HS-27A (cell line): ENCODE measurements around the gene METTL22.

Experiments used
- DNase-seq: peaks from one replicate; pipeline ENCODE4 v3.0.0-alpha.2; 2012; ENCODE audit warnings: low read depth, missing footprints

METTL22 gene

GRCh38 chr16:8594149-8594666 is 27.3 kb upstream of the METTL22 start:
- no peak for DNase-seq

- no peak for DNase-seq
Observed at GRCh38 chr16:8595783-8596182, 25.7 kb upstream of the METTL22 start.

- no peak for DNase-seq
Observed at GRCh38 chr16:8596581-8596980, 24.9 kb upstream of the METTL22 start.

- DNase-seq = no peak
Observed at GRCh38 chr16:8600144-8600775, 21.2 kb upstream of the METTL22 start.

GRCh38 chr16:8605554-8605953 is 15.9 kb upstream of the METTL22 start:
- no peak for DNase-seq

- DNase-seq = no peak
Observed at GRCh38 chr16:8607214-8607613, 14.3 kb upstream of the METTL22 start.

GRCh38 chr16:8611122-8611521 is 10.4 kb upstream of the METTL22 start:
- no peak for DNase-seq

GRCh38 chr16:8611886-8612600 is 9.5 kb upstream of the METTL22 start:
- no peak for DNase-seq

GRCh38 chr16:8614435-8615029 is 7.0 kb upstream of the METTL22 start:
- DNase-seq = no peak

- DNase-seq = no peak
Observed at GRCh38 chr16:8619671-8620370, 1.7 kb upstream of the METTL22 start.

GRCh38 chr16:8620535-8620934 is 963 bp upstream of the METTL22 start:
- DNase-seq = no peak

- no peak for DNase-seq
Observed at GRCh38 chr16:8621222-8621571, 301 bp upstream of the METTL22 start.

- DNase-seq = no peak
Observed at GRCh38 chr16:8622315-8622656, 788 bp downstream of the METTL22 start.

- no peak for DNase-seq
Observed at GRCh38 chr16:8623634-8624033, 2.1 kb downstream of the METTL22 start.

- no peak for DNase-seq
Observed at GRCh38 chr16:8625491-8626087, 4.1 kb downstream of the METTL22 start.

- no peak for DNase-seq
Observed at GRCh38 chr16:8626946-8627345, 5.4 kb downstream of the METTL22 start.

GRCh38 chr16:8627456-8627855 is 6.0 kb downstream of the METTL22 start:
- DNase-seq = no peak

GRCh38 chr16:8628981-8629725 is 7.7 kb downstream of the METTL22 start:
- no peak for DNase-seq

- no peak for DNase-seq
Observed at GRCh38 chr16:8630255-8630953, 8.9 kb downstream of the METTL22 start.

- no peak for DNase-seq
Observed at GRCh38 chr16:8631373-8631772, 9.9 kb downstream of the METTL22 start.

- DNase-seq = no peak
Observed at GRCh38 chr16:8631818-8632465, 10.4 kb downstream of the METTL22 start.
